CD14-positive monocyte (primary cell): ENCODE measurements around the gene NEIL3. TPM values are rescaled to one million over a fixed set of nuclear protein-coding genes. Genes with fewer than 3 reads are reported as not detected.

ENCODE experiments used
- DNase-seq, 3 donors: peaks; one replicate each; pipeline ENCODE4 v3.0.0-alpha.2; 2011 to 2022
- H2AFZ ChIP-seq: 2 replicates; pipeline ENCODE4 v1.6.0; 2012; ENCODE audit warnings: mild to moderate bottlenecking, low read depth, low read length, inconsistent platforms; ENCODE audit not compliant: insufficient read depth, poor library complexity, severe bottlenecking
- H3K27ac ChIP-seq, 2 donors: 1 replicate in 1 of 2; 2 replicates in 1 of 2; pipeline ENCODE4 v1.5.1; 2012 to 2013; ENCODE audit warnings: low read length in 2 of 2, control low read depth in 1 of 2, inconsistent platforms in 1 of 2, low read depth in 1 of 2, mild to moderate bottlenecking in 1 of 2
- H3K27me3 ChIP-seq, 2 donors: one replicate each; pipeline versions ENCODE4 v1.6.0 to v1.6.1; 2011 to 2013; ENCODE audit warnings: low read length in 2 of 2; ENCODE audit not compliant: control insufficient read depth in 2 of 2, insufficient read depth in 2 of 2
- H3K36me3 ChIP-seq, 2 donors: replicated peaks in 1 of 2; 1 replicate in 1 of 2; 2 replicates in 1 of 2; pipeline versions ENCODE4 v1.5.1 to v1.6.1; 2012 to 2013; ENCODE audit warnings: low read length in 2 of 2, control low read depth in 1 of 2, inconsistent platforms in 1 of 2, mild to moderate bottlenecking in 1 of 2; ENCODE audit not compliant: insufficient read depth in 2 of 2, control insufficient read depth in 1 of 2
- H3K4me1 ChIP-seq, 2 donors: 1 replicate in 1 of 2; 2 replicates in 1 of 2; pipeline versions ENCODE4 v1.5.1 to v1.6.1; 2012 to 2013; ENCODE audit warnings: low read length in 2 of 2, control low read depth in 1 of 2, inconsistent platforms in 1 of 2, mild to moderate bottlenecking in 1 of 2, moderate library complexity in 1 of 2; ENCODE audit not compliant: insufficient read depth in 2 of 2, control insufficient read depth in 1 of 2
- H3K4me2 ChIP-seq: replicated peaks from 2 replicates; pipeline ENCODE3; 2012; ENCODE audit warnings: low read length, moderate library complexity, mild to moderate bottlenecking; ENCODE audit not compliant: poor library complexity, severe bottlenecking; ENCODE audit errors: extremely low read depth
- H3K4me3 ChIP-seq, 3 experiments: fragments of 200-600 bp in 1 of 3; sonication (generic) in 1 of 3; replicated peaks in 1 of 3; 1 replicate in 2 of 3; 2 replicates in 1 of 3; pipeline ENCODE4 v1.5.1; 2011 to 2013; ENCODE audit warnings: low read length in 3 of 3, mild to moderate bottlenecking in 3 of 3, control low read depth in 2 of 3, low read depth in 2 of 3, inconsistent platforms in 1 of 3, moderate library complexity in 1 of 3
- H3K79me2 ChIP-seq: 2 replicates; pipeline ENCODE4 v1.6.0; 2012; ENCODE audit warnings: mild to moderate bottlenecking, control low read depth, inconsistent platforms, low read length, moderate library complexity; ENCODE audit not compliant: insufficient read depth
- H3K9ac ChIP-seq: 2 replicates; pipeline ENCODE4 v1.6.0; 2017; ENCODE audit warnings: low read length, mild to moderate bottlenecking; ENCODE audit not compliant: insufficient read depth, poor library complexity, severe bottlenecking
- H3K9me3 ChIP-seq, 2 donors: replicated peaks in 1 of 2; 1 replicate in 1 of 2; 2 replicates in 1 of 2; pipeline versions ENCODE4 v1.5.1 to v1.6.1; 2012 to 2013; ENCODE audit warnings: low read length in 2 of 2, control low read depth in 1 of 2; ENCODE audit not compliant: control insufficient read depth in 1 of 2, insufficient read depth in 1 of 2
- H4K20me1 ChIP-seq: 2 replicates; pipeline ENCODE4 v1.6.0; 2012; ENCODE audit warnings: mild to moderate bottlenecking, low read length, control low read depth, moderate library complexity; ENCODE audit not compliant: insufficient read depth
- H3K27ac Mint-ChIP-seq, 7 donors: one replicate each; pipeline ENCODE4 v1.8.0; 2020; ENCODE audit warnings: mild to moderate bottlenecking in 7 of 7, mixed read lengths in 7 of 7, moderate library complexity in 6 of 7, inconsistent platforms in 2 of 7
- H3K27me3 Mint-ChIP-seq, 3 donors: one replicate each; pipeline ENCODE4 v1.8.0; 2021 to 2022; ENCODE audit warnings: low read depth in 3 of 3, mild to moderate bottlenecking in 3 of 3, mixed read lengths in 3 of 3, moderate library complexity in 3 of 3, inconsistent platforms in 1 of 3
- H3K36me3 Mint-ChIP-seq, 2 donors: one replicate each; pipeline ENCODE4 v1.8.0; 2020; ENCODE audit warnings: mixed read lengths in 2 of 2, inconsistent platforms in 1 of 2, mild to moderate bottlenecking in 1 of 2
- H3K4me1 Mint-ChIP-seq: one replicate; pipeline ENCODE4 v1.8.0; 2020; ENCODE audit warnings: mild to moderate bottlenecking, mixed read lengths
- H3K4me3 Mint-ChIP-seq, 2 donors: one replicate each; pipeline ENCODE4 v1.8.0; 2020; ENCODE audit warnings: mild to moderate bottlenecking in 2 of 2, mixed read lengths in 2 of 2, moderate library complexity in 1 of 2
- H3K9me3 Mint-ChIP-seq, 7 donors: one replicate each; pipeline ENCODE4 v1.8.0; 2020 to 2022; ENCODE audit warnings: mixed read lengths in 7 of 7, mild to moderate bottlenecking in 6 of 7, moderate library complexity in 6 of 7, inconsistent platforms in 2 of 7
- CTCF ChIP-seq: fragments of 200-600 bp; IDR thresholded peaks from one replicate; pipeline ENCODE4 v1.8.0; 2022; ENCODE audit warnings: antibody characterized with exemption, mild to moderate bottlenecking
- WGBS: methylation state at CpG from one replicate; pipeline ENCODE4 v1.1.5; 2013; ENCODE audit warnings: missing lambda C conversion rate; ENCODE audit not compliant: insufficient coverage; 5-methylcytosine and 5-hydroxymethylcytosine counted together
- intact Hi-C, 2 donors: fragments of 100-400 bp; cut with micrococcal nuclease; formaldehyde crosslinking; loops; one replicate each; pipeline versions ENCODE4 v1.15.0 to v1.15.1; 2023
- polyA plus RNA-seq, 3 donors: library from polyadenylated mRNA; depleted of rRNA in 1 of 3; unstranded in 2 of 3; stranded (reverse) in 1 of 3; fragments of 300-500 nt in 2 of 3; fragments of >200 nt in 1 of 3; fragmentation: Illumina TruSeq in 2 of 3; gene quantifications; 1 replicate in 2 of 3; 2 replicates in 1 of 3; pipeline ENCODE4 v1.2.3, GENCODE V29; 2012 to 2021

Gene NEIL3
- polyA plus RNA-seq, 3 donors, result 0.70 to 0.85 TPM; not detected in 1

- Mint-ChIP-seq H3K4me3 (no peak overlapping the region), H3K9me3 (no peaks in the 10 kb centered on the region), H3K27ac (no peak overlapping the region), H3K36me3 (no peaks in the 10 kb centered on the region), H3K27me3 (no peaks in the 10 kb centered on the region), H3K4me1 (peaks cover 2% of the 10 kb centered on the region)
- H2AFZ ChIP-seq, result no peak overlapping the region
- intact Hi-C loops, result no loop called here
- no peak overlapping the region for H3K4me3 ChIP-seq
- no peaks in the 10 kb centered on the region for H3K4me1 ChIP-seq
- H4K20me1 ChIP-seq, result no peaks in the 10 kb centered on the region
- no peaks in the 10 kb centered on the region for H3K9me3 ChIP-seq
- H3K27me3 ChIP-seq, result no peaks in the 10 kb centered on the region
- H3K9ac ChIP-seq, result no peak overlapping the region
- WGBS, result no CpG with 5 or more reads among the region's 1 CpG
- H3K4me2 ChIP-seq, result no peak overlapping the region
- no peak overlapping the region for H3K27ac ChIP-seq
- H3K36me3 ChIP-seq, result no peaks in the 10 kb centered on the region
- H3K79me2 ChIP-seq, result no peaks in the 10 kb centered on the region
- TF ChIP-seq CTCF, result no peak
- DNase-seq, result no peak
These were observed 43.2 kb upstream of the NEIL3 start for GRCh38 chr4:177266506-177266905.

- no peaks in the 10 kb centered on the region for H3K27me3 ChIP-seq
- Mint-ChIP-seq H3K36me3 (no peaks in the 10 kb centered on the region), H3K9me3 (no peaks in the 10 kb centered on the region), H3K4me3 (no peak overlapping the region), H3K27ac (no peak overlapping the region), H3K27me3 (peaks cover 0 to 2% (median 0%) of the 10 kb centered on the region in 3 donors), H3K4me1 (peaks cover 2% of the 10 kb centered on the region)
- H3K4me2 ChIP-seq, result no peak overlapping the region
- TF ChIP-seq CTCF, result no peak
- no peak overlapping the region for H3K9ac ChIP-seq
- no peaks in the 10 kb centered on the region for H3K9me3 ChIP-seq
- no peaks in the 10 kb centered on the region for H4K20me1 ChIP-seq
- H3K4me3 ChIP-seq, result no peak overlapping the region
- intact Hi-C loops, result no loop called here
- WGBS, result no CpG with 5 or more reads among the region's 3 CpGs
- no peaks in the 10 kb centered on the region for H3K4me1 ChIP-seq
- no peaks in the 10 kb centered on the region for H3K36me3 ChIP-seq
- no peak overlapping the region for H3K27ac ChIP-seq
- H2AFZ ChIP-seq, result no peak overlapping the region
- H3K79me2 ChIP-seq, result no peaks in the 10 kb centered on the region
- no peak for DNase-seq
These were observed 41.8 kb upstream of the NEIL3 start for GRCh38 chr4:177267911-177268310.
